GM21786 (cell line): ENCODE data around the gene ESPNL.

Source experiments
- ATAC-seq: cut with Tn5 transposase; IDR thresholded peaks from one replicate; pipeline ENCODE4 v1.9.1; 2021; ENCODE audit not compliant: unreplicated experiment

The ESPNL gene

GRCh38 chr2:238079874-238080327 is 20.2 kb upstream of the ESPNL start:
- no peak for ATAC-seq

GRCh38 chr2:238080518-238080917 is 19.6 kb upstream of the ESPNL start:
- no peak for ATAC-seq

- no peak for ATAC-seq
These were observed 19.0 kb upstream of the ESPNL start for GRCh38 chr2:238081150-238081549.

- no peak for ATAC-seq
These were observed 18.6 kb upstream of the ESPNL start for GRCh38 chr2:238081561-238081960.

- ATAC-seq, result no peak
These were observed 18.0 kb upstream of the ESPNL start for GRCh38 chr2:238082151-238082550.

- ATAC-seq, result no peak
These were observed 17.3 kb upstream of the ESPNL start for GRCh38 chr2:238082827-238083226.

GRCh38 chr2:238083919-238084318 is 16.2 kb upstream of the ESPNL start:
- ATAC-seq, result no peak

GRCh38 chr2:238084761-238085160 is 15.4 kb upstream of the ESPNL start:
- no peak for ATAC-seq

GRCh38 chr2:238085899-238086298 is 14.2 kb upstream of the ESPNL start:
- ATAC-seq, result no peak

- no peak for ATAC-seq
These were observed 12.9 kb upstream of the ESPNL start for GRCh38 chr2:238087211-238087610.

GRCh38 chr2:238090887-238091286 is 9.3 kb upstream of the ESPNL start:
- ATAC-seq, result no peak

- no peak for ATAC-seq
These were observed 8.6 kb upstream of the ESPNL start for GRCh38 chr2:238091436-238092060.

- ATAC-seq, result no peak
These were observed 7.6 kb upstream of the ESPNL start for GRCh38 chr2:238092486-238093035.

- no peak for ATAC-seq
These were observed 6.7 kb upstream of the ESPNL start for GRCh38 chr2:238093181-238094140.

- no peak for ATAC-seq
These were observed 5.6 kb upstream of the ESPNL start for GRCh38 chr2:238094438-238095022.

- ATAC-seq, result no peak
These were observed 5.0 kb upstream of the ESPNL start for GRCh38 chr2:238095143-238095542.

- no peak for ATAC-seq
These were observed 3.7 kb upstream of the ESPNL start for GRCh38 chr2:238096311-238097011.

- ATAC-seq, result no peak
These were observed 2.7 kb upstream of the ESPNL start for GRCh38 chr2:238097201-238097987.

- ATAC-seq, result peak; percentile 88
These were observed 1.9 kb upstream of the ESPNL start for GRCh38 chr2:238097988-238098871.
